ENCODE results near the gene SRBD1.

DNA sequence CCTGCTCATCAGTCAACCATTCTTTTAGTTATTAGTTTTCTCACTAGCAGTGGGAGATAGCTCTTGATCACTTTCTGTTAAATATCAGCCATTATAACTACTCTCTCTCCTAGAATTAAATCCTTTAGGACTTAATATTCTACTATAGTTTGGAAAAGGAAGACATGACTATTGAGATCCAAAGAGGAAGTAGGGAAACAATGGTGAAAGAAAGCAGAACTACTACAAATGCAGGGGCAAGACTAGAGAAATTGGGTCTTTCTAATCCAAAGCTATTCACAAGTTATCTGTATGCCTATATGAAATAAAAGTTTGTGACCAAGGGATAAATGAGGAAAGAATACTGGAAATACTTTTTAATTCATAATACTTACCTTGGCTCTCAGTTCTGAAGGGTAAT is 65.1 kb downstream of the SRBD1 start:
- TF ChIP-seq POLR2AphosphoS5 (IDR thresholded peaks at IDR 0.05) (no peak), POLR2A (IDR thresholded peaks at IDR 0.05) (no peak), EP300 (IDR thresholded peaks at IDR 0.05) (no peak)
- TF ChIP-seq, protein P1, sequence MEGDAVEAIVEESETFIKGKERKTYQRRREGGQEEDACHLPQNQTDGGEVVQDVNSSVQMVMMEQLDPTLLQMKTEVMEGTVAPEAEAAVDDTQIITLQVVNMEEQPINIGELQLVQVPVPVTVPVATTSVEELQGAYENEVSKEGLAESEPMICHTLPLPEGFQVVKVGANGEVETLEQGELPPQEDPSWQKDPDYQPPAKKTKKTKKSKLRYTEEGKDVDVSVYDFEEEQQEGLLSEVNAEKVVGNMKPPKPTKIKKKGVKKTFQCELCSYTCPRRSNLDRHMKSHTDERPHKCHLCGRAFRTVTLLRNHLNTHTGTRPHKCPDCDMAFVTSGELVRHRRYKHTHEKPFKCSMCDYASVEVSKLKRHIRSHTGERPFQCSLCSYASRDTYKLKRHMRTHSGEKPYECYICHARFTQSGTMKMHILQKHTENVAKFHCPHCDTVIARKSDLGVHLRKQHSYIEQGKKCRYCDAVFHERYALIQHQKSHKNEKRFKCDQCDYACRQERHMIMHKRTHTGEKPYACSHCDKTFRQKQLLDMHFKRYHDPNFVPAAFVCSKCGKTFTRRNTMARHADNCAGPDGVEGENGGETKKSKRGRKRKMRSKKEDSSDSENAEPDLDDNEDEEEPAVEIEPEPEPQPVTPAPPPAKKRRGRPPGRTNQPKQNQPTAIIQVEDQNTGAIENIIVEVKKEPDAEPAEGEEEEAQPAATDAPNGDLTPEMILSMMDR (IDR thresholded peaks at IDR 0.05) = no peak

Measured in stomach (tissue), 4 donors.